Measurements from ENCODE around the gene ZNF518B.

DNA sequence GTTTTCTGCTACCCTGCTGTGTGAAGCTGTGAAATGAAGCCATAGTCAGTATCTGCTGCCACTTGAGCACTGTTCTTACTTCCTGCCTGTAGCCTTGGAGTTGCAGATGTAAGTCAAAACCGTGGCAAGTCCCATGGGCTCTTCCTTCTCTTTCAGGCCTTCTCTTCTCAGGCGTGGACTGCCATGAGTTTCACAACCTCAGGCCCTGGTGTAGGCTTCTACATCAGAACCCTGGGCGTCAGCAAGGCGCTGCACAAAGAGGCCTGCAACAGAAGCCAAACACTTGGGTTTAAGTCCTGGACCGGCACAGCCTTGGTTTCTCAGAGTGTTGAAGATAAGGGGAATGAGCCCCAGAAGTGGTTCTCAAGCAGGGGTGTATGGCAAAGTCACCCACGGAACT lies 2.5 kb downstream of the ZNF518B start:
- TF ChIP-seq, protein P1, sequence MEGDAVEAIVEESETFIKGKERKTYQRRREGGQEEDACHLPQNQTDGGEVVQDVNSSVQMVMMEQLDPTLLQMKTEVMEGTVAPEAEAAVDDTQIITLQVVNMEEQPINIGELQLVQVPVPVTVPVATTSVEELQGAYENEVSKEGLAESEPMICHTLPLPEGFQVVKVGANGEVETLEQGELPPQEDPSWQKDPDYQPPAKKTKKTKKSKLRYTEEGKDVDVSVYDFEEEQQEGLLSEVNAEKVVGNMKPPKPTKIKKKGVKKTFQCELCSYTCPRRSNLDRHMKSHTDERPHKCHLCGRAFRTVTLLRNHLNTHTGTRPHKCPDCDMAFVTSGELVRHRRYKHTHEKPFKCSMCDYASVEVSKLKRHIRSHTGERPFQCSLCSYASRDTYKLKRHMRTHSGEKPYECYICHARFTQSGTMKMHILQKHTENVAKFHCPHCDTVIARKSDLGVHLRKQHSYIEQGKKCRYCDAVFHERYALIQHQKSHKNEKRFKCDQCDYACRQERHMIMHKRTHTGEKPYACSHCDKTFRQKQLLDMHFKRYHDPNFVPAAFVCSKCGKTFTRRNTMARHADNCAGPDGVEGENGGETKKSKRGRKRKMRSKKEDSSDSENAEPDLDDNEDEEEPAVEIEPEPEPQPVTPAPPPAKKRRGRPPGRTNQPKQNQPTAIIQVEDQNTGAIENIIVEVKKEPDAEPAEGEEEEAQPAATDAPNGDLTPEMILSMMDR (IDR thresholded peaks at IDR 0.05): no peak
- TF ChIP-seq POLR2A (IDR thresholded peaks at IDR 0.05; ENCODE audit: low read length) (no peak), NR3C1 (IDR thresholded peaks at IDR 0.05) (no peak), CEBPB (IDR thresholded peaks at IDR 0.05) (no peak)
- TF ChIP-seq, protein P2, sequence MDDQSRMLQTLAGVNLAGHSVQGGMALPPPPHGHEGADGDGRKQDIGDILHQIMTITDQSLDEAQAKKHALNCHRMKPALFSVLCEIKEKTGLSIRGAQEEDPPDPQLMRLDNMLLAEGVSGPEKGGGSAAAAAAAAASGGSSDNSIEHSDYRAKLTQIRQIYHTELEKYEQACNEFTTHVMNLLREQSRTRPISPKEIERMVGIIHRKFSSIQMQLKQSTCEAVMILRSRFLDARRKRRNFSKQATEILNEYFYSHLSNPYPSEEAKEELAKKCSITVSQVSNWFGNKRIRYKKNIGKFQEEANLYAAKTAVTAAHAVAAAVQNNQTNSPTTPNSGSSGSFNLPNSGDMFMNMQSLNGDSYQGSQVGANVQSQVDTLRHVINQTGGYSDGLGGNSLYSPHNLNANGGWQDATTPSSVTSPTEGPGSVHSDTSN (IDR thresholded peaks at IDR 0.05): no peak
